OCI-LY1 (cell line): ENCODE data around the gene CHN1.

Source experiments
- H2AFZ ChIP-seq: fragments of 200-600 bp; sonication (generic), shearing (Covaris generic); 2 replicates; pipeline ENCODE4 v1.6.0; 2014; ENCODE audit warnings: antibody characterized with exemption, mild to moderate bottlenecking, low read length
- H3F3A ChIP-seq: fragments of 200-600 bp; sonication (generic), shearing (Covaris generic); 2 replicates; pipeline ENCODE4 v1.6.0; 2014; ENCODE audit warnings: mild to moderate bottlenecking, antibody characterized with exemption, low read length, moderate library complexity; ENCODE audit not compliant: insufficient read depth
- H3K27ac ChIP-seq: fragments of 200-600 bp; sonication (generic); 2 replicates; pipeline ENCODE4 v1.5.1; 2014; ENCODE audit warnings: low read length, mixed run types, mild to moderate bottlenecking, low read depth; ENCODE audit not compliant: poor library complexity, severe bottlenecking
- H3K27me3 ChIP-seq: fragments of 200-600 bp; sonication (generic); 2 replicates; pipeline ENCODE4 v1.6.0; 2014; ENCODE audit warnings: antibody characterized with exemption, mild to moderate bottlenecking, low read length, moderate library complexity; ENCODE audit not compliant: insufficient read depth
- H3K36me3 ChIP-seq: fragments of 200-600 bp; sonication (generic); 2 replicates; pipeline ENCODE4 v1.6.1; 2014; ENCODE audit warnings: mild to moderate bottlenecking, antibody characterized with exemption, low read length, moderate library complexity, mixed read lengths; ENCODE audit not compliant: insufficient read depth
- H3K4me1 ChIP-seq: fragments of 200-600 bp; sonication (generic); 2 replicates; pipeline ENCODE4 v1.5.1; 2014; ENCODE audit warnings: mild to moderate bottlenecking, low read length, moderate library complexity; ENCODE audit not compliant: insufficient read depth, severe bottlenecking
- H3K4me2 ChIP-seq: fragments of 200-600 bp; sonication (generic), shearing (Covaris generic); 2 replicates; pipeline ENCODE4 v1.6.1; 2014; ENCODE audit warnings: low read length
- H3K4me3 ChIP-seq: fragments of 200-600 bp; sonication (generic); 2 replicates; pipeline ENCODE4 v1.5.1; 2014; ENCODE audit warnings: low read length, low read depth, mild to moderate bottlenecking, mixed read lengths; ENCODE audit not compliant: poor library complexity, severe bottlenecking
- H3K79me2 ChIP-seq: fragments of 200-600 bp; shearing (Covaris generic); 2 replicates; pipeline ENCODE4 v1.6.1; 2016; ENCODE audit warnings: mixed run types, low read length, mixed read lengths; ENCODE audit not compliant: insufficient read depth
- H3K9ac ChIP-seq: fragments of 200-600 bp; sonication (generic), shearing (Covaris generic); 2 replicates; pipeline ENCODE4 v1.6.1; 2014; ENCODE audit warnings: mild to moderate bottlenecking, low read length, mixed read lengths
- H3K9me2 ChIP-seq: fragments of 200-600 bp; sonication (generic), shearing (Covaris generic); 2 replicates; pipeline ENCODE4 v1.6.1; 2014; ENCODE audit warnings: low read depth, mild to moderate bottlenecking, low read length, mixed read lengths
- H3K9me3 ChIP-seq: fragments of 200-600 bp; shearing (Covaris generic); 2 replicates; pipeline ENCODE4 v1.6.1; 2014; ENCODE audit warnings: low read length, mixed read lengths
- H4K20me1 ChIP-seq: fragments of 200-600 bp; sonication (generic), shearing (Covaris generic); 2 replicates; pipeline ENCODE4 v1.6.0; 2016; ENCODE audit warnings: mild to moderate bottlenecking, low read length; ENCODE audit not compliant: insufficient read depth
- EZH2 ChIP-seq: fragments of 200-600 bp; sonication (generic), shearing (Covaris generic); IDR thresholded peaks from 2 replicates; pipeline ENCODE4 v1.8.0; 2017; ENCODE audit warnings: borderline replicate concordance, mixed run types, mild to moderate bottlenecking, antibody characterized with exemption, low read length, moderate library complexity, mixed read lengths
- TF ChIP-seq, protein P1 (sequence below): fragments of 200-600 bp; sonication (generic), shearing (Covaris generic); IDR thresholded peaks from 2 replicates; pipeline ENCODE4 v1.5.1; 2017; ENCODE audit warnings: mild to moderate bottlenecking, antibody characterized with exemption, low read length, moderate library complexity, mixed read lengths

Gene CHN1

DNA sequence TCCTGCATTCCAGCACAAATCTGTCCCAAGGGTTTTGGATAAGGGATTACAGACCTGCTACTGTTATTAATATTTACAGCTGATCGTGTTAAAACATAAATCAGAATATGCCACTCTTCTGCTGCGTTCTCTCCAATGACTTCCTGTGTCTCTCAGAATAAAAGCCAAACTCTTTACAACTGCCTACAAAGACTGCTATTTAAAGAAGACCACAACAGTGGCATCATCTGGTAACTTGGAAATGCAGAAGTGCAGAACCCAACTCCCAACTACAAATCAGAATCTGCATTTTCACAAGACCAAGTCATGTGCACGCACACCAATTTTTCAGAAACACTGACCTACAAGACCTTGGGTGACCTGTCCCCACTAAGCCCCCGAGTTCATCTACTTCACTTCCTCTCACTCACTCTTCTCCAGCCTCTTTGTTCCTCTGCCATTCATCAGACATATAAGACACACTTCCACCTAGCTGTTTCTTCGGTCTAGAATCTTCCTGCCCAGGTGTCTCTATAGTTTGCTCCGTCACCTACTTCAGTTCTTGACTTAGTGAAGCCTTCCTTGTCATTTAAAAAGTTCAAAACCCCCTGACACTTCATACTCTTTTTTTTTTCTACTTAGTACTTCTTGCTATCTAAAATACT is 36.0 kb downstream of the CHN1 start:
- no peak overlapping the region for H3K4me3 ChIP-seq
- no peaks in the 10 kb centered on the region for H3K79me2 ChIP-seq
- H3K36me3 ChIP-seq, result no peaks in the 10 kb centered on the region
- H3K9ac ChIP-seq, result no peak overlapping the region
- TF ChIP-seq, protein P1, sequence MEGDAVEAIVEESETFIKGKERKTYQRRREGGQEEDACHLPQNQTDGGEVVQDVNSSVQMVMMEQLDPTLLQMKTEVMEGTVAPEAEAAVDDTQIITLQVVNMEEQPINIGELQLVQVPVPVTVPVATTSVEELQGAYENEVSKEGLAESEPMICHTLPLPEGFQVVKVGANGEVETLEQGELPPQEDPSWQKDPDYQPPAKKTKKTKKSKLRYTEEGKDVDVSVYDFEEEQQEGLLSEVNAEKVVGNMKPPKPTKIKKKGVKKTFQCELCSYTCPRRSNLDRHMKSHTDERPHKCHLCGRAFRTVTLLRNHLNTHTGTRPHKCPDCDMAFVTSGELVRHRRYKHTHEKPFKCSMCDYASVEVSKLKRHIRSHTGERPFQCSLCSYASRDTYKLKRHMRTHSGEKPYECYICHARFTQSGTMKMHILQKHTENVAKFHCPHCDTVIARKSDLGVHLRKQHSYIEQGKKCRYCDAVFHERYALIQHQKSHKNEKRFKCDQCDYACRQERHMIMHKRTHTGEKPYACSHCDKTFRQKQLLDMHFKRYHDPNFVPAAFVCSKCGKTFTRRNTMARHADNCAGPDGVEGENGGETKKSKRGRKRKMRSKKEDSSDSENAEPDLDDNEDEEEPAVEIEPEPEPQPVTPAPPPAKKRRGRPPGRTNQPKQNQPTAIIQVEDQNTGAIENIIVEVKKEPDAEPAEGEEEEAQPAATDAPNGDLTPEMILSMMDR, result no peak
- TF ChIP-seq EZH2, result no peak
- H3K9me2 ChIP-seq, result no peaks in the 10 kb centered on the region
- no peaks in the 10 kb centered on the region for H3K9me3 ChIP-seq
- H3K4me1 ChIP-seq, result no peaks in the 10 kb centered on the region
- H4K20me1 ChIP-seq, result no peaks in the 10 kb centered on the region
- H3K27ac ChIP-seq, result no peak overlapping the region
- no peaks in the 10 kb centered on the region for H3K27me3 ChIP-seq
- H2AFZ ChIP-seq, result no peak overlapping the region
- H3K4me2 ChIP-seq, result no peak overlapping the region
- H3F3A ChIP-seq, result no peaks in the 10 kb centered on the region

- no peaks in the 10 kb centered on the region for H3K4me1 ChIP-seq
- no peak for TF ChIP-seq EZH2
- TF ChIP-seq, protein P1, result no peak
- no peak overlapping the region for H3K27ac ChIP-seq
- H3K79me2 ChIP-seq, result no peaks in the 10 kb centered on the region
- no peak overlapping the region for H3K4me3 ChIP-seq
- H3K9ac ChIP-seq, result no peak overlapping the region
- no peaks in the 10 kb centered on the region for H3K27me3 ChIP-seq
- H3K36me3 ChIP-seq, result no peaks in the 10 kb centered on the region
- no peak overlapping the region for H3K4me2 ChIP-seq
- H3K9me3 ChIP-seq, result no peaks in the 10 kb centered on the region
- no peaks in the 10 kb centered on the region for H3F3A ChIP-seq
- H3K9me2 ChIP-seq, result no peaks in the 10 kb centered on the region
- H2AFZ ChIP-seq, result no peak overlapping the region
- no peaks in the 10 kb centered on the region for H4K20me1 ChIP-seq
These were observed 37.4 kb downstream of the CHN1 start for GRCh38 chr2:174967691-174968260.

- Histone ChIP-seq H3F3A (no peaks in the 10 kb centered on the region), H3K36me3 (no peaks in the 10 kb centered on the region), H3K4me1 (no peaks in the 10 kb centered on the region), H3K27me3 (no peaks in the 10 kb centered on the region), H3K4me2 (no peak overlapping the region), H2AFZ (no peak overlapping the region), H3K4me3 (no peak overlapping the region), H4K20me1 (no peaks in the 10 kb centered on the region), H3K9ac (no peak overlapping the region), H3K27ac (no peak overlapping the region), H3K79me2 (no peaks in the 10 kb centered on the region), H3K9me3 (no peaks in the 10 kb centered on the region), H3K9me2 (no peaks in the 10 kb centered on the region)
- TF ChIP-seq EZH2, result no peak
- TF ChIP-seq, protein P1, result no peak
These were observed 38.1 kb downstream of the CHN1 start for GRCh38 chr2:174967086-174967485.
